GM04504 (cell line): ENCODE data around the gene PTCH2.
A peak's percentile ranks its signal among the peaks of the same experiment; 100 is the strongest.

Experiments
- DNase-seq: peaks from one replicate; pipeline ENCODE4 v3.0.0-alpha.2; 2012; ENCODE audit warnings: low read depth

Gene PTCH2

DNA sequence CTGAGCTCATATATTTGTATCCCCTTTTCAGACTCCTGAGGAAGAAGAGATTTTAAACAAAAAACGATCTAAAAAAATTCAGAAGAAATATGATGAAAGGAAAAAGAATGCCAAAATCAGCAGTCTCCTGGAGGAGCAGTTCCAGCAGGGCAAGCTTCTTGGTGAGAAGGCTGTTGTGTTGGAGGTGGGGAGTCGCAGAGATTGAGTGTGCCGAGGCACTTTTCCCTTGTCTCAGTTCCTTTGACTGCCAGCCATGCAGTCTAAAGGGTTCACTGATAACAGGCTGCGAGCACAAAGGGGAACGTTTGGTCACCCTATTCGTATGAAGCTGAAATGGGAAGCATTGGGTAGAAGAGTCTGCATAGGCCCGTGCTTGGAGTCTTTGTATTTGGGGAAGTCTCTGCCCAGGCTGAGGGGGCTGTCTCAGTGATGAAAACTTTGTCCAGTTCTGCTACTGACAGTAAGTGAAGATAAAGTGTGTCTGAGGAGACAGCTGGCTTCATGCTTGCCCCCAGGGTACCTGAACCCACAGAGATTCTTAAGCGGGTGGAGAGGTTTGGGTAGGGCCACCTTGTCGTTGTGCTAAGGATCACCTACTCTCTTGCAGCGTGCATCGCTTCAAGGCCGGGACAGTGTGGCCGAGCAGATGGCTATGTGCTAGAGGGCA lies 65.0 kb downstream of the PTCH2 start:
- no peak for DNase-seq

DNA sequence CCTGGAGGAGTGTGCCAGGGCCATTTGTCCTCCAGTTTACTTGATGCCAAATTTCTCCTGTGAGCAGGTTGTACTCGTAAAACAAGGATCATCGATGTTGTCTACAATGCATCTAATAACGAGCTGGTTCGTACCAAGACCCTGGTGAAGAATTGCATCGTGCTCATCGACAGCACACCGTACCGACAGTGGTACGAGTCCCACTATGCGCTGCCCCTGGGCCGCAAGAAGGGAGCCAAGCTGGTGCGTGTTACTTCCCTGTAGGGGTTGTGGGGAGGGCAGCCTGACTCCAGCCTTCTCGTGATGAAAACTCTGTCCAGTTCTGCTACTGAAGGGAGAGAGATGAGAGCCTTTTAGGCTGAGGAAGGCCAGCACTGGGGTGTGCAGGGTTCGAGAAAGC lies 65.5 kb downstream of the PTCH2 start:
- DNase-seq: no peak

DNA sequence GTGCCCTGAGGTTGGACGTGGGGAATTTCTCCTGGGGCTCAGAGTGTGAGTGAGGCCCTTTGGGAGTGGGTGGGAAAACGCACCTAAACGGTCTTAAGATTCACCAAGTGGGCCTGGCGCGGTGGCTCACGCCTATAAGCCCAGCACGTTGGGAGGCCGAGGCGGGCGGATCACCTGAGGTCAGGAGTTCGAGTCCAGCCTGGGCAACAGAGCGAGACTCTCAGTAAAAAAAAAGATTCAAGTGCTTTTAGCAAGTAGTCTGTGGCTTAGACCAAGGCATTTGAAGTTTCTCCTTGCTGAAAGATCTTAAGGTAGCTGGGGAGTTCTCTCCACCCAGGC lies 66.4 kb downstream of the PTCH2 start:
- no peak for DNase-seq

DNA sequence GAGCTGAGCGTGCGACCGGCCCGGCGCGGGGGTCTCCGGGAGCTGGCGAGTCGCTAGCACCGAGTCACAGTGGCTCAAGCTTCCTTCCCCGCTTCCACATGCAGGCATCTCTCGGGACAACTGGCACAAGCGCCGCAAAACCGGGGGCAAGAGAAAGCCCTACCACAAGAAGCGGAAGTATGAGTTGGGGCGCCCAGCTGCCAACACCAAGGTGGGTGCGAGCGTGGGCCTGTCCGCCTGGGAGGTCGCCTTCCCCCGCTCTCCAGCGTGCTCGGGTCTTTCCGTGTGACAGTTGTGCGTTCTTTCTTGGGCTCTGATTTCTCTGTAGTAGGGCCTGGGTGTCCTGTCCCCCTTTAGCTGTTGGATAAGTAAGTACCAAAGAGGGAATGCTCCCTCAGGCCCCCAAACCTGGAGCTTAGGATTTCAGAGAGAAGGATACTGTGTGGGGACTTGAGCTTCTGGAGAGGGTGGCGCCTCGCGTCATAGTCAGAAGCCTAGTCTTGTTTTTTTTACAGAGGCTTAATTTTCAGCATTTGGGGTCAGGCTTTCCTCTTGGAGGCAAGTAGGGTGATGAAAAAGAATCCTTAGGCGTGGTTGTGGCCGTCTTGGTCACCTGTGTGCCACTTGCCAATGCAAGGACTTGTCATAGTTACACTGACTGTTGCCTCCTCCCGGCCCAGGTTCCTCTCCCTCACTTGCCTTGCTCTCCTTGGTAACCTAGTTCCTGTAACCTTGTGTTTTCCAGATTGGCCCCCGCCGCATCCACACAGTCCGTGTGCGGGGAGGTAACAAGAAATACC lies 66.9 kb downstream of the PTCH2 start:
- no peak for DNase-seq

DNA sequence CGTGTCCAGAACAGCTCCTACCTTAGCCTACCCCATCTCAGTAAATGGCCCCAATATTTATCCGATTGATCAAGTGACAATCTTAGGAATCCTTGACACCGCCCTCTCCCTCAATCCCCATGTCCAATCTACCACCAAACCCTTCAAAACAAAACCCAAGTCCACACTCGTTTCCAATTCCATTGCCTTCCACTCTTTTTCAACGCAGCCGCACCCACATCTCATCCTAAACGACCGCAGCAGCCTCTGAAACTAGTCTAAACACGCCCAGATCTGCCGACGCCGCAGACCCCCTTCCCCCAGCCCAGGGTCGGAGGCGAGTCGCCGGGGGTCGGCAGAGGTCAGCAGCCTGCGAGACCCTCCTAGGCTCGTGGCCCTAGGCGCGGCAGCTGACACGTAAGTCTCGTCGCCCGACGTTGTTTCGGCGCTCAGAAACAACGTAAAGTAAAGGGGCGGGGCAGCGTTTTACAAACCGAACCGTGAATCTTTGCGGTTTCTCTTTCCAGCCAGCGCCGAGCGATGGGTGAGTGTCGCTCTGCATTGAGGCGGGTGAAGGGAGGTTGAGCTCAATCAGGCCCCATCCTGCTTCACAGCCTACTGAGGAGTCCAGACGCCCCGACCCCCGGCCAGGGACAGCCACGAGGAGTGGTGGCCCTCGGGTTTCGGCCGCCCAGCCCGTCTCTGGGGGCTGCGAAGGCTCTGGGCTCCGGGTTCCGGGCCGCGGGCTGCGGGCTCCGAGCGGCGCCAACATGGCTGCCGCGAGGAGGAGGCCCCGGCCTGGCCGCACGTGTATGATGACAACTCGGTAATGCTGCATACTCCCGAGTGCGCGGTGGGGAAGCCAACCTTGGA lies 67.7 kb downstream of the PTCH2 start, which contains the start of gene RPS8:
RPS8 (plus strand) TSS at position 463 of the 852 bp plus-strand sequence; CDS start at position 520, 57 bp downstream.
- DNase-seq: peak; percentile 89
